IMR-90 (cell line): ENCODE measurements around the gene PTCD1. TPM values are rescaled to one million over a fixed set of nuclear protein-coding genes. Genes with fewer than 3 reads are reported as not detected.

Experiments used
- ATAC-seq: fragments of 200-7000 bp; cut with Tn5 transposase; 2 replicates; pipeline ENCODE4 v1.9.1; 2020; ENCODE audit warnings: low read depth, mild to moderate bottlenecking, moderate library complexity
- BruUV-seq: library from RNA; stranded (reverse); fragments of 400-500 nt; replicated peaks from 2 replicates; lab custom pipeline; 2021; lab: Mats Ljungman, UMichigan
- CTCF ChIA-PET: fragments of 300-600 bp; formaldehyde crosslinking; extraction: SDS; loops from one replicate; lab custom pipeline; 2021; ENCODE audit warnings: antibody characterized with exemption; lab: Yijun Ruan, JAX
- POLR2A ChIA-PET: fragments of 300-600 bp; sonication (Branson Sonifier 250); formaldehyde crosslinking; loops from one replicate; lab custom pipeline; 2022; ENCODE audit warnings: antibody characterized with exemption; ENCODE audit not compliant: unreplicated experiment; lab: Charles Lee
- DNase-seq: peaks from one replicate; pipeline ENCODE4 v3.0.0; 2013
- H2AFZ ChIP-seq: replicated peaks from 2 replicates; pipeline ENCODE3; 2013; ENCODE audit warnings: low read length, mild to moderate bottlenecking; ENCODE audit not compliant: poor library complexity
- H2AK5ac ChIP-seq: 2 replicates; pipeline ENCODE4 v1.6.1; 2013; ENCODE audit warnings: low read depth, low read length, inconsistent platforms
- H2AK9ac ChIP-seq: replicated peaks from 2 replicates; pipeline ENCODE3; 2013; ENCODE audit warnings: mild to moderate bottlenecking, low read depth, low read length, moderate library complexity; ENCODE audit not compliant: poor library complexity
- H2BK120ac ChIP-seq: 2 replicates; pipeline ENCODE4 v1.6.1; 2013; ENCODE audit warnings: low read depth, low read length, inconsistent platforms
- H2BK15ac ChIP-seq: 3 replicates; pipeline ENCODE4 v1.6.1; 2013; ENCODE audit warnings: low read depth, low read length, inconsistent platforms
- H2BK20ac ChIP-seq: 2 replicates; pipeline ENCODE4 v1.6.1; 2013; ENCODE audit warnings: low read depth, mild to moderate bottlenecking, inconsistent platforms, low read length, moderate library complexity
- H2BK5ac ChIP-seq: 2 replicates; pipeline ENCODE4 v1.6.1; 2013; ENCODE audit warnings: mild to moderate bottlenecking, low read depth, low read length, inconsistent platforms; ENCODE audit not compliant: poor library complexity, severe bottlenecking
- H3K14ac ChIP-seq: replicated peaks from 2 replicates; pipeline ENCODE4 v1.6.1; 2013; ENCODE audit warnings: low read depth, low read length, inconsistent platforms
- H3K18ac ChIP-seq: 2 replicates; pipeline ENCODE4 v1.6.1; 2013; ENCODE audit warnings: low read depth, low read length, control low read depth
- H3K23ac ChIP-seq: 2 replicates; pipeline ENCODE4 v1.6.1; 2013; ENCODE audit warnings: low read depth, low read length, inconsistent platforms
- H3K27ac ChIP-seq: 2 replicates; pipeline ENCODE4 v1.5.1; 2013; ENCODE audit warnings: mild to moderate bottlenecking, control low read depth, low read length; ENCODE audit not compliant: insufficient read depth
- H3K27me3 ChIP-seq: 2 replicates; pipeline ENCODE4 v1.6.1; 2013; ENCODE audit warnings: low read length; ENCODE audit not compliant: control insufficient read depth, insufficient read depth
- H3K36me3 ChIP-seq: 2 replicates; pipeline ENCODE4 v1.6.1; 2013; ENCODE audit warnings: low read length, mixed read lengths; ENCODE audit not compliant: control insufficient read depth, insufficient read depth
- H3K4ac ChIP-seq: 2 replicates; pipeline ENCODE4 v1.6.1; 2013; ENCODE audit warnings: low read depth, low read length, inconsistent platforms
- H3K4me1 ChIP-seq: 2 replicates; pipeline ENCODE4 v1.6.1; 2013; ENCODE audit warnings: low read length, mixed read lengths; ENCODE audit not compliant: control insufficient read depth, insufficient read depth
- H3K4me2 ChIP-seq: 2 replicates; pipeline ENCODE4 v1.6.1; 2013; ENCODE audit warnings: low read depth, mild to moderate bottlenecking, control low read depth, low read length, moderate library complexity
- H3K4me3 ChIP-seq: 2 replicates; pipeline ENCODE4 v1.5.1; 2013; ENCODE audit warnings: low read depth, mild to moderate bottlenecking, control low read depth, low read length, moderate library complexity; ENCODE audit not compliant: insufficient read depth
- H3K56ac ChIP-seq: 2 replicates; pipeline ENCODE4 v1.6.1; 2013; ENCODE audit warnings: low read length, inconsistent platforms; ENCODE audit not compliant: insufficient read depth; ENCODE audit errors: extremely low read depth
- H3K79me1 ChIP-seq, 2 experiments: 2 replicates each; pipeline ENCODE4 v1.6.1; 2013; ENCODE audit warnings: low read length in 2 of 2, inconsistent platforms in 1 of 2, low read depth in 1 of 2
- H3K9ac ChIP-seq: 2 replicates; pipeline ENCODE4 v1.6.1; 2013; ENCODE audit warnings: low read depth, low read length, control low read depth
- H3K9me1 ChIP-seq: 2 replicates; pipeline ENCODE4 v1.6.1; 2013; ENCODE audit warnings: low read length, inconsistent platforms; ENCODE audit not compliant: insufficient read depth
- H3K9me3 ChIP-seq: 2 replicates; pipeline ENCODE4 v1.6.1; 2013; ENCODE audit warnings: low read length; ENCODE audit not compliant: control insufficient read depth, insufficient read depth
- H4K20me1 ChIP-seq: 2 replicates; pipeline ENCODE4 v1.6.1; 2013; ENCODE audit warnings: low read length, inconsistent platforms; ENCODE audit not compliant: insufficient read depth
- H4K5ac ChIP-seq: 2 replicates; pipeline ENCODE4 v1.6.1; 2013; ENCODE audit warnings: mild to moderate bottlenecking, low read depth, low read length, control low read depth
- H4K8ac ChIP-seq, 2 experiments: 2 replicates each; pipeline ENCODE4 v1.6.1; 2013; ENCODE audit warnings: low read depth in 2 of 2, low read length in 2 of 2, control low read depth in 1 of 2, inconsistent platforms in 1 of 2
- H4K91ac ChIP-seq: 2 replicates; pipeline ENCODE4 v1.6.1; 2013; ENCODE audit warnings: low read depth, low read length, inconsistent platforms; ENCODE audit not compliant: insufficient read depth
- CHD1 ChIP-seq: IDR thresholded peaks from 2 replicates; pipeline ENCODE4 v1.6.1; 2012; ENCODE audit warnings: low read depth, low read length, improper control_type of control experiment
- FOS ChIP-seq: fragments of 150-350 bp; IDR thresholded peaks from 2 replicates; pipeline ENCODE4 v1.6.1; 2016; ENCODE audit warnings: low read depth, low read length
- WGBS, 2 experiments: methylation state at CpG; one replicate each; pipeline versions ENCODE4 v1.1.5 to v1.1.7; 2013; ENCODE audit warnings: missing lambda C conversion rate in 2 of 2; ENCODE audit not compliant: insufficient read length in 1 of 2; ENCODE audit errors: extremely low coverage in 2 of 2; 5-methylcytosine and 5-hydroxymethylcytosine counted together
- dilution Hi-C: fragments of 300-500 bp; cut with HindIII; formaldehyde crosslinking; loops from one replicate; pipeline ENCODE4 v1.14.3; 2018; ENCODE audit warnings: low sequenced_read_pairs; ENCODE audit not compliant: unreplicated experiment
- in situ Hi-C: fragments of 300-500 bp; cut with MboI; formaldehyde crosslinking; loops from 3 replicates; pipeline ENCODE4 v1.14.3; 2019; ENCODE audit warnings: low sequenced_read_pairs, inconsistent platforms, mixed read lengths
- intact Hi-C: fragments of 100-400 bp; cut with micrococcal nuclease; formaldehyde crosslinking; loops from 2 replicates; pipeline ENCODE4 v1.10.0; 2022
- polyA plus RNA-seq, 3 experiments: library from polyadenylated mRNA; depleted of rRNA; stranded (reverse); fragments of >200 nt; gene quantifications; 2 replicates each; pipeline ENCODE4 v1.2.3, GENCODE V29; 2012; ENCODE audit warnings: low replicate concordance in 1 of 3
- total RNA-seq: library from RNA; depleted of rRNA; stranded (reverse); fragments of >200 nt; gene quantifications from 2 replicates; pipeline ENCODE4 v1.2.3, GENCODE V29; 2012
- TF ChIP-seq, protein P1 (sequence below): fragments of 150-350 bp; IDR thresholded peaks from 2 replicates; pipeline ENCODE4 v1.6.1; 2017; ENCODE audit warnings: mild to moderate bottlenecking, antibody characterized with exemption, low read length, low read depth

Gene PTCD1
- total and polyA plus RNA-seq, 2 of the 4 experiments (the other 2 are of a cell fraction): 2.2 to 4.0 TPM

DNA sequence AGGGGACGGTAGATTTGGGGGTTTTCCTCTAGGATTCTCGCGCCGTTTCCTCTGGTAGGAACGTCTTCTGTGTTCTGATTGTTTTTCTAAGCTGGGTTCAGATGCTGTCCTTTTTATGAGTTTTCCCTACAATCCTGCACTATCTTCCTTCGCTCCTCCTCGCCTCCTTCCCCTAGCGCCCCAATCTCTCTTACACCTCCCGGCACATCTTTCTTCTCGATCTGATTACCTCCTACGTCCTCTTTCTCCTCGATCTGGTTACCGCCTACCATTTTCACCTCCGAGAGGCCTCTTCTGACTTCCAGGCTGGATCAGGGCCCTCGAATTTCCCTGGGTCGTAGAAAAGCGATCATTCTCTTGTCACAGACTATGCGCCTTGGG, 29.4 kb downstream of the PTCD1 start:
- Histone ChIP-seq H3K27me3 (no peaks in the 10 kb centered on the region), H2AFZ (peak overlapping the region; percentile 100), H2AK5ac (peak overlapping the region; percentile 65; the same call in 1 of the 2 replicates), H3K56ac (peak overlapping the region; percentile 100), H3K9me1 (peaks cover 10% of the 10 kb centered on the region), H4K20me1 (peaks cover 50% of the 10 kb centered on the region), H4K91ac (peak overlapping the region; percentile 10; the same call in 1 of the 2 replicates), H3K36me3 (peaks cover 29% of the 10 kb centered on the region), H3K79me1 (peaks cover 16 to 56% of the 10 kb centered on the region in 2 experiments), H2BK5ac (peak overlapping the region; percentile 51), H3K27ac (peak overlapping the region; percentile 99), H3K4me2 (peak overlapping the region; percentile 96), H3K14ac (peak overlapping the region; percentile 84), H2BK120ac (no peak overlapping the region), H3K4me3 (peak overlapping the region; percentile 57), H2BK15ac (no peak overlapping the region), H3K9ac (peak overlapping the region; percentile 98), H3K4me1 (peaks cover 8% of the 10 kb centered on the region; the same call in 1 of the 2 replicates), H3K18ac (no peak overlapping the region), H3K23ac (peak overlapping the region; percentile 84), H2AK9ac (peak overlapping the region; percentile 73), H4K8ac (peak overlapping the region; percentile 86 to 95), H4K5ac (peak overlapping the region; percentile 14; the same call in 1 of the 2 replicates), H2BK20ac (no peak overlapping the region), H3K4ac (peak overlapping the region; percentile 81), H3K9me3 (no peaks in the 10 kb centered on the region)
- dilution Hi-C loops (no loop called here), intact Hi-C loops (no loop called here), in situ Hi-C loops (no loop called here)
- 0% methylated on average over 11 of the region's 18 CpGs; no CpG with 5 or more reads in 1 of the 2 experiments for WGBS, 2 experiments
- DNase-seq (no peak), ATAC-seq (peak; percentile 0; the same call in 1 of the 2 replicates)
- TF ChIP-seq FOS (no peak), CHD1 (no peak)
- TF ChIP-seq, protein P1, sequence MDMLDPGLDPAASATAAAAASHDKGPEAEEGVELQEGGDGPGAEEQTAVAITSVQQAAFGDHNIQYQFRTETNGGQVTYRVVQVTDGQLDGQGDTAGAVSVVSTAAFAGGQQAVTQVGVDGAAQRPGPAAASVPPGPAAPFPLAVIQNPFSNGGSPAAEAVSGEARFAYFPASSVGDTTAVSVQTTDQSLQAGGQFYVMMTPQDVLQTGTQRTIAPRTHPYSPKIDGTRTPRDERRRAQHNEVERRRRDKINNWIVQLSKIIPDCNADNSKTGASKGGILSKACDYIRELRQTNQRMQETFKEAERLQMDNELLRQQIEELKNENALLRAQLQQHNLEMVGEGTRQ: no peak
- TSS peak; percentile 62 for BruUV-seq
- ChIA-PET CTCF (interaction anchor here (0.6 kb wide), 1 partner anchor 12 kb away, joined by 4 read pairs; no protein-coding TSS in a partner anchor), POLR2A (interaction anchor here (0.5 to 1.4 kb wide), 4 partner anchors 9 to 80 kb away, joined by 3 to 4 read pairs (median 4); partner anchors contain the start of genes CPSF4 and PTCD1)
